Posterior cingulate gyrus (tissue), 11 donors: Measurements from ENCODE around the gene KLF17.

Source experiments
- DNase-seq, 10 donors: peaks; one replicate each; pipeline versions ENCODE4 v3.0.0 to v3.0.0-alpha.2; 2020 to 2021; ENCODE audit warnings: mixed read lengths in 3 of 10
- intact Hi-C: fragments of 100-400 bp; cut with DNase I; formaldehyde crosslinking; loops from one replicate; pipeline ENCODE4 v1.15.1; 2023

The KLF17 gene

GRCh38 chr1:44146536-44147361 is 28.1 kb downstream of the KLF17 start:
- peak in 1 of 10 donors; percentile 54 for DNase-seq
- intact Hi-C loops: no loop called here

DNA sequence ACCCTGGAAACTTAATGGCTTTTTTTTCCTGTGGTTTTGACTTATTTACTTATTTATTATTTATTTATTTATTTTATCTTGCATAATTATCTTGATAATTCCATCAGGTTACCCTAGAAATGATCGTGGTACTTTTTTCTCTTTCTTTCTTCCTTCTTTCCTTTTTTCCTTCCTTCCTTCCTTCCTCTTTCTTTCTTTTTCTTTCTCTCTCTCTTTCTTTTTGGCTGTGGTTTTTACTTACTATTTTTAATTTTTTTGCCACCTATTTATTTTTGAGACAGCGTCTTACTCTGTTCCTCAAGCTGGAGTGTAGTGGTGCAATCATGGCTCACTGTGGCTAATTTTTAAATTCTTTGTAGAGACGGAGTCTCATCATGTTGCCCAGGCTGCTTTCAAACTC is 29.0 kb downstream of the KLF17 start:
- DNase-seq: peak in 1 of 10 donors; percentile 5
- intact Hi-C loops: no loop called here

GRCh38 chr1:44151332-44151731 is 32.7 kb downstream of the KLF17 start:
- DNase-seq: peak in 1 of 10 donors; percentile 11
- intact Hi-C loops: no loop called here

- intact Hi-C loops: no loop called here
- no peak for DNase-seq
Observed at GRCh38 chr1:44151808-44152207, 33.2 kb downstream of the KLF17 start.

DNA sequence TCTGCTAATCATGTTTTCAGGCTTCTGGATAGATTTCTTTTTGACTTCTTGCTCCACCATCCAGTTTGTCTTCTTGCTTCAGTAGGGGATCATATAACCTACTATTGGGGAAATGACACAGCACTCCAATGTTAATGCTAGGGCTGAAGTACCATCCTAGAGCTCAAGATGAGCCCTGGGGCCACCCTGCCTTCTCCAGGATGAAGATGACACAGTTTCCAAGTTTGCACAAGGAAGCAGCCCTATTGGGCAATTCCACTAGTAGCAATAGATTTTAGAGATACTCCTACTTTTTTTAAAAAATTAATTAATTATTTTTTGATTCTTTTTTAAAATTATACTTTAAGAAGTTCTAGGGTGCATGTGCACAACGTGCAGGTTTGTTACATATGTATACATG is 34.1 kb downstream of the KLF17 start:
- DNase-seq: no peak
- intact Hi-C loops: no loop called here

DNA sequence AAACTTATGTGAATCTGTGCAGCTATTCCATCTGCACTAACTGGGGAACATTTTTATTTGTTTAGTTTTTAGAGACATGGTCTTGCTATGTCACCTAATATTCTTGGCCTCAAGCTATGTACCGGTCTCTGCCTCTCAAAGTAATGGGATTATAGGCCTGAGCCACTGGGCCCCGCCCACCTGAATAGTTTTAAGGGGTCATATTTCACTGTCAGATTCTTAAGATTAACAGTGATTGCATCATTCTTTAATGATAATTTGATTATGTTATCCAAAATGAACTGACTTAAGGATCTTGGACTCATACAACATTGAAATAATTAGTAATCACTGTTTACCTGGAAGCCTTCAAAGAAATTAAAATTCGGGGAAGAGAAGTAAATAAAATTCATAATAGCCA is 35.4 kb downstream of the KLF17 start:
- peak in 1 of 10 donors; percentile 24 for DNase-seq
- intact Hi-C loops: no loop called here

DNA sequence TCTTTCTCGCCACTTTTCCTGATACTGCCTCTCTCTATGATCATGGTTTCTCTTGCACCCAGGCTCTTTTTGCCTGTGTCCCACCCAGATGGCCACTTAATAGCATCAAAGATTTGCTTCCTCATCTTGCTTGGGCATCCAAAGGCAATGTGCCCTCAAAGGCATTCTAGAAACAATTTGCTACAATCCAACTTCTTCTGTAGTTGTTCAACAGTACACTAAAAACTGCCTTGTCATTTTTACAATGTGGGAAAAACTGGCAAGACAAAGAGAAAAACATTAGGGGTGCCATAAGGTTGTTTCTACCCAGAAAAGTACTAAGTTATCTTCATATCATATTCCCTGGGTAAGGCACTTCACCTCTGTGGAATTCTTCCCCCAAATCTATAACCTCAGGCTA is 39.3 kb downstream of the KLF17 start:
- intact Hi-C loops: no loop called here
- DNase-seq: no peak

- DNase-seq: no peak
- intact Hi-C loops: no loop called here
Observed at GRCh38 chr1:44158871-44159270, 40.2 kb downstream of the KLF17 start.

DNA sequence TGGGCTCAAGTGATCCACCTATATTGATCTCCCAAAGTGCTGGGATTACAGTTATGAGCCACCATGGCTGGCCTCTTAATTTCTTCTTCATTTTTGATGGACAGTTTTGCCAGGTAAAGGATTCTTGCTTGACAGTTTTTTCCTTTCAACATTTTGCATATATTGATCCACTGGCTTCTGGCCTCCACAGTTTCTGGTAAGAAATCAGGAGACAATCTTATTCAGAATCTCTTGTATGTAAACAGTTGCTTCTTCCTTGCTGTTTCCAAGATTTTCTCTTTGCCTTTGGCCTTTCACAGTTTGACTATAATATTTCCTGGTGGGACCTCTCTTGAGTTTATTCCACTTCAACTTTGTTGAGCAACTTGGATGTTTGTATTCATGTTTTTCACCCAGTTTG is 42.9 kb downstream of the KLF17 start:
- DNase-seq: peak in 1 of 10 donors; percentile 2
- intact Hi-C loops: no loop called here

- intact Hi-C loops: no loop called here
- no peak for DNase-seq
Observed at GRCh38 chr1:44168520-44169098, 50.0 kb downstream of the KLF17 start.

- no peak for DNase-seq
- intact Hi-C loops: no loop called here
Observed at GRCh38 chr1:44170281-44170823, 51.7 kb downstream of the KLF17 start.

DNA sequence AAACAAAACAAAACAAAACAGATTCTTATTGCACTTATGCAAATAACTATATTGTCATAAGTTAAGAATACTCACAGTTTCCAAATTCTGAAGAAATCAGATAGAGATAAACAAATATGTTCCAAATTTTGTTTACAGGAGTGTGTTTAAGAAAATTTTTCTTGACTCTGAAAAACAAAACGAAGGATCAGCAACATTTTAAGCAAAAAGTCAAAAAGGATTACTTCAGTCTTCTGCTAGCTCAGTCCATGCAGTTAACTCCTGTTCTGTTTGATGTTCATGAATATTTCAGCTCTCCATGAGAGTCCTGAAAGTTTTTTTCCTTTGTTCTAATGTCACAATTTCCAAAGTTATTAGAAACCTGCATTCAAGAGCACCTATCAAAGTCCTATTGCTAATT is 56.0 kb downstream of the KLF17 start:
- intact Hi-C loops: no loop called here
- DNase-seq: no peak
